Fibroblast of pulmonary artery (primary cell): Measurements from ENCODE around the gene NOS1AP.

Experiments used
- DNase-seq: peaks from one replicate; pipeline ENCODE4 v3.0.0-alpha.2; 2010; ENCODE audit warnings: low read depth
- H3K4me3 ChIP-seq: replicated peaks from 2 replicates; pipeline ENCODE4 v1.5.1; 2011; ENCODE audit warnings: low read depth, mild to moderate bottlenecking, control low read depth, low read length, moderate library complexity
- CTCF ChIP-seq: IDR thresholded peaks from 2 replicates; pipeline ENCODE4 v1.5.1; 2011; ENCODE audit warnings: mild to moderate bottlenecking, control low read depth, low read length, inconsistent platforms; ENCODE audit errors: missing control alignments

NOS1AP gene

GRCh38 chr1:162224267-162224666, 154.8 kb downstream of the NOS1AP start:
- DNase-seq: no peak
- no peak for TF ChIP-seq CTCF

GRCh38 chr1:162228586-162228985, 159.1 kb downstream of the NOS1AP start:
- no peak overlapping the region for H3K4me3 ChIP-seq
- no peak for TF ChIP-seq CTCF

More at GRCh38 chr1:162224267-162224666, 154.8 kb downstream of the NOS1AP start:
- no peak overlapping the region for H3K4me3 ChIP-seq

GRCh38 chr1:162229549-162229948, 160.1 kb downstream of the NOS1AP start:
- TF ChIP-seq CTCF: no peak
- no peak overlapping the region for H3K4me3 ChIP-seq
- DNase-seq: no peak

More at GRCh38 chr1:162228586-162228985, 159.1 kb downstream of the NOS1AP start:
- DNase-seq: no peak

GRCh38 chr1:162230096-162230495, 160.6 kb downstream of the NOS1AP start:
- DNase-seq: peak; percentile 31
- H3K4me3 ChIP-seq: no peak overlapping the region
- TF ChIP-seq CTCF: peak; percentile 17

GRCh38 chr1:162230517-162230916, 161.0 kb downstream of the NOS1AP start:
- TF ChIP-seq CTCF: no peak
- no peak overlapping the region for H3K4me3 ChIP-seq
- no peak for DNase-seq

- no peak overlapping the region for H3K4me3 ChIP-seq
- TF ChIP-seq CTCF: no peak
- DNase-seq: no peak
Measured at GRCh38 chr1:162232034-162232711, 162.7 kb downstream of the NOS1AP start.

GRCh38 chr1:162233066-162233465, 163.6 kb downstream of the NOS1AP start:
- DNase-seq: no peak
- no peak overlapping the region for H3K4me3 ChIP-seq
- TF ChIP-seq CTCF: no peak
